Breast epithelium (tissue), 3 donors: ENCODE measurements around the gene LHX1.

Experiments used
- POLR2A ChIP-seq: fragments of 450-650 bp; IDR thresholded peaks from one replicate; pipeline ENCODE4 v1.6.1; 2016; ENCODE audit warnings: antibody characterized with exemption, mild to moderate bottlenecking, moderate library complexity
- POLR2AphosphoS5 ChIP-seq, 3 donors: sonication (generic); formaldehyde crosslinking; IDR thresholded peaks; one replicate each; pipeline ENCODE4 v1.6.1; 2017; ENCODE audit warnings: antibody characterized with exemption in 3 of 3
- TF ChIP-seq, protein P1 (sequence below), 3 donors: fragments of 450-650 bp; IDR thresholded peaks; one replicate each; pipeline ENCODE4 v1.5.1; 2016 to 2017; ENCODE audit warnings: antibody characterized with exemption in 3 of 3, mild to moderate bottlenecking in 3 of 3, moderate library complexity in 3 of 3

DNA sequence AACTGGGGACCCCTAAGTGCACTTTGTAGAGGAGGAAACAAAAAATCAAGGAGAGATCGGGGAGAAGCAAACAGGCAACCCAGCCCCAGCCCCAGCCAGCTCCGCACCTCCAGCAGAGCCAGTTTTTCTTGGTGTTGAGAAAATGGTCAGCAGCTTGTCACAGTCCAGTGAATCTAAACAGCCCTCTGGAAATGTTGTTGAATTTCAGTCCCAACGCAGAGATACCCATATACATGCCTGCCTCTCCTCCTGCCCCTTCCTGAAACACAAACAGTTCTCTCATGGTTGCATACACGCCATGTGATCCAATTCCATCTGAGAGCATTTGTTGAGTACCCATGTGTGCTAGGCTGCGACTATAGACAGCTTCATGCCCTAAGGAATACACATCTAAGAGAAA is 42.4 kb upstream of the LHX1 start:
- TF ChIP-seq, protein P1, sequence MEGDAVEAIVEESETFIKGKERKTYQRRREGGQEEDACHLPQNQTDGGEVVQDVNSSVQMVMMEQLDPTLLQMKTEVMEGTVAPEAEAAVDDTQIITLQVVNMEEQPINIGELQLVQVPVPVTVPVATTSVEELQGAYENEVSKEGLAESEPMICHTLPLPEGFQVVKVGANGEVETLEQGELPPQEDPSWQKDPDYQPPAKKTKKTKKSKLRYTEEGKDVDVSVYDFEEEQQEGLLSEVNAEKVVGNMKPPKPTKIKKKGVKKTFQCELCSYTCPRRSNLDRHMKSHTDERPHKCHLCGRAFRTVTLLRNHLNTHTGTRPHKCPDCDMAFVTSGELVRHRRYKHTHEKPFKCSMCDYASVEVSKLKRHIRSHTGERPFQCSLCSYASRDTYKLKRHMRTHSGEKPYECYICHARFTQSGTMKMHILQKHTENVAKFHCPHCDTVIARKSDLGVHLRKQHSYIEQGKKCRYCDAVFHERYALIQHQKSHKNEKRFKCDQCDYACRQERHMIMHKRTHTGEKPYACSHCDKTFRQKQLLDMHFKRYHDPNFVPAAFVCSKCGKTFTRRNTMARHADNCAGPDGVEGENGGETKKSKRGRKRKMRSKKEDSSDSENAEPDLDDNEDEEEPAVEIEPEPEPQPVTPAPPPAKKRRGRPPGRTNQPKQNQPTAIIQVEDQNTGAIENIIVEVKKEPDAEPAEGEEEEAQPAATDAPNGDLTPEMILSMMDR (IDR thresholded peaks at IDR 0.05): no peak
- TF ChIP-seq POLR2A: no peak
- TF ChIP-seq POLR2AphosphoS5 (IDR thresholded peaks at IDR 0.05): no peak
